WI38 (cell line): Measurements from ENCODE around the gene GNAL.

ENCODE experiments used
- H3K4me3 ChIP-seq: 2 replicates; pipeline ENCODE4 v1.5.1; 2011; ENCODE audit warnings: low read depth, mild to moderate bottlenecking, control low read depth, low read length
- TF ChIP-seq, protein P1 (sequence below): IDR thresholded peaks from 2 replicates; pipeline ENCODE4 v1.5.1; 2012; ENCODE audit warnings: low read depth, mild to moderate bottlenecking, control low read depth, low read length

The GNAL gene

DNA sequence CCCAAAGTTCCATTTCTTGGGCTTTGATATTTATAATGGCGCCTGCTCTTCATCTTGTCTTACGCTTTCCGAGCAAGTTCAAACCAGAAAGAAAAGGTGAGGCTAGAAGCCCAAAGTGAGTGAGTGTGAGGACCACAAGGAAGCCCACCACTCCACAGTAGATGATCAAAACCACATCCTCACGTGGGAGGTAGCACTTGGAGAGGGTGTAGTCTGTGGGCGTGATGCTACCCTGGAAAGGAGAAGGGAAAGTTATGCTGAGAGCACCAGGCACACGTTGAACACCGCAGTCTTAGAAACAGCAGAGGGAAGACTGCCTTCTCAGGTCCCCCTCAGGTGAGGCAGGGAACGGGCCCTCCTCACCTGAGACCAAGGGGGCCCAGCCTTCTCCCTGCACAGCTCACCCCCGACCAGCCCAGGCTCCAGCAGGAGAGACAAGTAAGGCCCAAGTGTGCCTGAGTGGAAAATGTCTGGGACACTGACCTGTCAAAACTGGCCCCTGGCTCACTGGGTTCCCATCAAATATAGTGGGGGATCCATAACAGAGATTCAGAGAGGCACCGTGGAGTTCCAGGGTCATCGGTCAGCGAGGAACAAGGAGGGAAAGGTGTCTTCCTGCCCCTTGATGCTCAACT, 195.4 kb downstream of the GNAL start:
- TF ChIP-seq, protein P1, sequence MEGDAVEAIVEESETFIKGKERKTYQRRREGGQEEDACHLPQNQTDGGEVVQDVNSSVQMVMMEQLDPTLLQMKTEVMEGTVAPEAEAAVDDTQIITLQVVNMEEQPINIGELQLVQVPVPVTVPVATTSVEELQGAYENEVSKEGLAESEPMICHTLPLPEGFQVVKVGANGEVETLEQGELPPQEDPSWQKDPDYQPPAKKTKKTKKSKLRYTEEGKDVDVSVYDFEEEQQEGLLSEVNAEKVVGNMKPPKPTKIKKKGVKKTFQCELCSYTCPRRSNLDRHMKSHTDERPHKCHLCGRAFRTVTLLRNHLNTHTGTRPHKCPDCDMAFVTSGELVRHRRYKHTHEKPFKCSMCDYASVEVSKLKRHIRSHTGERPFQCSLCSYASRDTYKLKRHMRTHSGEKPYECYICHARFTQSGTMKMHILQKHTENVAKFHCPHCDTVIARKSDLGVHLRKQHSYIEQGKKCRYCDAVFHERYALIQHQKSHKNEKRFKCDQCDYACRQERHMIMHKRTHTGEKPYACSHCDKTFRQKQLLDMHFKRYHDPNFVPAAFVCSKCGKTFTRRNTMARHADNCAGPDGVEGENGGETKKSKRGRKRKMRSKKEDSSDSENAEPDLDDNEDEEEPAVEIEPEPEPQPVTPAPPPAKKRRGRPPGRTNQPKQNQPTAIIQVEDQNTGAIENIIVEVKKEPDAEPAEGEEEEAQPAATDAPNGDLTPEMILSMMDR = no peak
- H3K4me3 ChIP-seq = no peak overlapping the region

DNA sequence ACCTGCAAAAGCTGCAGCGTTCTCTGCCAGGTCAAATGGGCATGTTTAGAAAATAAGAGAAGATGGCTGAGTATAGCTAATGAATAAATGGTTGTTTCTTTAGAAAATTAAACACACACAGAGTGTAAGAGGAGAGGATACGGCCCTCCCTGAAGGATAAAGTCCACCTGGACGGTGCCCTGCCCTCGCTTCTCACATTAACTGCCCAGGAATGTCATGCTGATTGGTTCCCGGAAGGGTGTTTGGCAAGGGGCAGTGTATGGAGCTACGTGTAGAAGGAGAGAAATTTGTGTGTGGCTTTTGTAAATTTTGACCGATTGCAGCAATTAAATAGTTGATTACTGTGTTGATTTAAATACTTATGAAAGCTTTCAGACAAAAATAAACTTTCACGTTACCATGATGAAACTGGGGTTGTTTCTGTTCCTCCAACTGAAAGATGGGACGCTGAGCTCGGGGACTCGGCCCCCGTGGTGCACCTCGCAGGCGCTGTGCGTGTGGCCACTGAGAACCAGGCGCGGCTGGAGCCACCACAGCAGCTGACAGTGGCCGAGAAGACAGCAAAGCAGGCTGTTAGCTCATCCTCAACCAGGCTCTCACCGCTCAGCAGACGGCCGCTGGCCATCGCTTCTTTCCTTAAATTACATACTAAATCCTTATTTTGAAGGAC, 196.3 kb downstream of the GNAL start:
- H3K4me3 ChIP-seq = no peak overlapping the region
- TF ChIP-seq, protein P1 = no peak

DNA sequence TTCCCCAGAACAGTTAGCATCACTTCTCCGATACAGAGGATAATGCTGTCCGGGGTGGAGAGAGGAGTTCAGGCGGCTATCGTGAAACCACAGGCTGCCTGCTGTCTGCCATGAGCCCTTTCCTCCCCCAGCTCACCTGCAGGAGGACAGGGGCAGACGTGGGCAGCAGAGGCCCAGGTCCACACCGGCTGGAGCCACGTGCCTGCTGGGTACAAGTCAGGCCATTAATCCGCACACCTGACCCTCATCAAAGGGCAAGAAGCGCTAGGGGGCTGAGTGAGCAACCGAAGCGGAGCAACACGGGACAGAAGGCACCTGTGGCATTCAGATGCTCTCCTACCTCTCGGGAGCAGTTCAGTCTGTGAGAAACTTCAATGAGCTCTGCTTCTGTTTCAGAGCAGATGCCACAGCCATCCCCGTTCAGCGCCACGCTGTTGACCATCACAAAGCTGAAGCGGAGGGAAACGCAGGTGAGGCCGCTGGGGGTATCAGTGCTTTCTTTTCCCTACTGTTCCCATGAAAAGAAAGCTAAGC, 197.6 kb downstream of the GNAL start:
- TF ChIP-seq, protein P1 = no peak
- H3K4me3 ChIP-seq = no peak overlapping the region

DNA sequence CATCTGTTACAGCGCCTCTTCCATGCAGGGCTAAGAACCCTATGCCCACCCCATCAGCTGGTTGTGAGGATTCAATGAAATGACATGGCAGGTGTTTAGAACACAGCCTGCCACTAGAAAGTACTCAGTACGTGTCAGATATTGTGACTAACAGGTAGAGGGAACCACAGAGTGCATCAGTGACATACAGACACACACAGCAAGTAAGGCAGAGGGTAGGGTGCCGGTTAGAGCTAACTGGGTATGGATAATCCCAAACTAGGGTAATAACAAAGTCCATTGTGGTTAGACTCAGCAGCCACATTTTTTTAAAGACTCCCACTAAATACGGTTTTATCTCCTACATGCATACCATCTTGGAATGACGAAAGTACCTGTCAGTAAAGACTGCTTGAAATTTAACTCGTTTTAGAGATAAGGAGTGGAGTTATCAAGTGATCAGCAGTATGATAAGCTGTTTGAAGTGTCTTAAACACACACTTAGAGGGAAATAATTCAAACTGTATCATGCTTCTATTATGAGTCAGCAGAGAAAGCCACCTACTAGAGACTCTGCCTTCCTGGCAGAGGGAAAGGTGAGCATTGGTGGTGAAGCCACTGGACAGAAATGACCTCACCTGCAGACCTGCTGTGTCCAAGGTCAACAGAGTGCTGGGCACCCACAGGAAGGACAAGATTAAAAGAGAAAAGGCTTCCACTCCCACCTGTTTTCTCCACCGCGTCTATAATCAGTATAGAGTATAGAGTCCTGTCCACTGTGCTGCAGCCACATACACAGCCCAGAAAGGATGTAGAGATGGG, 198.5 kb downstream of the GNAL start:
- TF ChIP-seq, protein P1 = no peak
- no peak overlapping the region for H3K4me3 ChIP-seq

DNA sequence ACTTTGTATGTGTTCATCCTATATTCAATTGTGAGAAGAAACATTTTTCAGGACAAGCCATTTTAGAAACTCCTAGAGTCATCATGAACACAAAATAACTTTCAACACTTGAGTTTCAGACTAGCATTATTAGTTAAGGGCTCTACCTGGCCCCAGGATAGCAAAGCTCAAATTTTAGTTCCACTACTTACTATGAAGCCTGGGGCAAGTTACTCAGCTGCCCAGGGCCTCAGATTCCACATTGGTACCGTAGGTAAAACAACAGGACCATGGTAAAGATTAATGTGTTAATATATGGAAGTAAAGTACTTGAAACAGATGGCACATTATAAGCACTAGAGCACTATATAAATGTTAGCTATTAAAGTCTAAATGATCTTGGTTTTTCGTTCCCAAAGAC, 199.7 kb downstream of the GNAL start:
- no peak overlapping the region for H3K4me3 ChIP-seq
- TF ChIP-seq, protein P1 = no peak

DNA sequence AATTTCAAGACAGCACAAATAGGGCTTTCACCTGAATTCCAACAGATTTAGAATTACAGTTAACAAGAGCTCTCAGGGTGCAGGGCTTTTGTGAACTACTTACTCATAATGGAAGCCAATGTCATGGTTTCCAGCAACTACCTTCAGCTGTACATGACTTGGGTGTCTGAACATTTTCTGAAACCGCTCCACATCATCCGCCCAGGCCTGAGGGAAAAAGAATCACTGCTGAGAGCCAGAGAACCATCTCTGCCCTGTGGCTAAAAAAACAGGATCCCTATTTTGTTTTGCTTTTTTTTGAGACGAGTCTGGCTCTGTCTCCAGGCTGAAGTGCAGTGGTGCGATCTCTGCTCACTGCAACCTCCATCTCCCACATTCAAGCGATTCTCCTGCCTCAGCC, 200.2 kb downstream of the GNAL start:
- H3K4me3 ChIP-seq = no peak overlapping the region
- TF ChIP-seq, protein P1 = no peak
